Panc1 (cell line): Measurements from ENCODE around the gene VAC14.

Experiments
- POLR2AphosphoS5 ChIP-seq: IDR thresholded peaks from 2 replicates; pipeline ENCODE4 v1.6.1; 2012; ENCODE audit warnings: mild to moderate bottlenecking, low read depth, low read length, moderate library complexity
- TF ChIP-seq, protein P1 (sequence below): fragments of 450-650 bp; IDR thresholded peaks from 2 replicates; pipeline ENCODE4 v1.5.1; 2017; ENCODE audit warnings: mild to moderate bottlenecking

DNA sequence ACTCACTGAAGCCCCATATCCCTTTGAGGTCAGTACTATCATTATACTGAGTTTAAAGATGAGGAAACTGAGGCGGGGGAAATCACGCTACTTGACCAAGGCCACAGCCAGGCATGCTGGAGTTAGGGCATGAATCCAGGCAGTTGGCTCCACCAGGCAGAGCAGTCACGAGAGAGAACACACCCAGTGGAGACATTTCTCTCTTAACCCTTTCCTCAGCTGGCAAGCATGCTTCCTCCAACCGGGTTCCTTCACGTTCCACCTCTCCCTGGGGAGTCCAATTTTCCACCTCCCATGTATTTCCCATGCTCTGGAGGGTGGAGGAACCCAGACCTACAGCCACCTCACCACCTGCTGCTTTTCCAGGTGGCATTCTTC, 32.8 kb downstream of the VAC14 start:
- TF ChIP-seq POLR2AphosphoS5: no peak
- TF ChIP-seq, protein P1, sequence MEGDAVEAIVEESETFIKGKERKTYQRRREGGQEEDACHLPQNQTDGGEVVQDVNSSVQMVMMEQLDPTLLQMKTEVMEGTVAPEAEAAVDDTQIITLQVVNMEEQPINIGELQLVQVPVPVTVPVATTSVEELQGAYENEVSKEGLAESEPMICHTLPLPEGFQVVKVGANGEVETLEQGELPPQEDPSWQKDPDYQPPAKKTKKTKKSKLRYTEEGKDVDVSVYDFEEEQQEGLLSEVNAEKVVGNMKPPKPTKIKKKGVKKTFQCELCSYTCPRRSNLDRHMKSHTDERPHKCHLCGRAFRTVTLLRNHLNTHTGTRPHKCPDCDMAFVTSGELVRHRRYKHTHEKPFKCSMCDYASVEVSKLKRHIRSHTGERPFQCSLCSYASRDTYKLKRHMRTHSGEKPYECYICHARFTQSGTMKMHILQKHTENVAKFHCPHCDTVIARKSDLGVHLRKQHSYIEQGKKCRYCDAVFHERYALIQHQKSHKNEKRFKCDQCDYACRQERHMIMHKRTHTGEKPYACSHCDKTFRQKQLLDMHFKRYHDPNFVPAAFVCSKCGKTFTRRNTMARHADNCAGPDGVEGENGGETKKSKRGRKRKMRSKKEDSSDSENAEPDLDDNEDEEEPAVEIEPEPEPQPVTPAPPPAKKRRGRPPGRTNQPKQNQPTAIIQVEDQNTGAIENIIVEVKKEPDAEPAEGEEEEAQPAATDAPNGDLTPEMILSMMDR: no peak
